ENCODE measurements around the gene NFIA.

- no peak for TF ChIP-seq CTCF (conservative IDR thresholded peaks at IDR 0.05; ENCODE audit: low read depth, low read length)
- no peak for TF ChIP-seq EZH2 (IDR thresholded peaks at IDR 0.05; ENCODE audit: borderline replicate concordance, low read depth, low read length, poor library complexity, severe bottlenecking)
Observed at GRCh38 chr1:61318319-61319125, 236.2 kb downstream of the NFIA start.
